Left ventricle myocardium superior (tissue), 1 donor: ENCODE measurements around the gene VWA8. TPM values are rescaled to one million over a fixed set of nuclear protein-coding genes. Genes with fewer than 3 reads are reported as not detected.
A peak's percentile ranks its signal among the peaks of the same experiment; 100 is the strongest.
"Not testable (repeated sequence)": the region's sequence is repeated elsewhere in the genome, so short reads cannot be mapped to it uniquely, and the experiment has no call there.

Experiments used
- ATAC-seq: fragments of 200-7000 bp; cut with Tn5 transposase; one replicate; pipeline ENCODE4 v1.9.1; 2020; ENCODE audit warnings: mild to moderate bottlenecking, moderate library complexity
- DNase-seq: peaks from one replicate; pipeline ENCODE4 v3.0.0-alpha.2; 2020
- intact Hi-C: fragments of 100-400 bp; cut with micrococcal nuclease; formaldehyde crosslinking; loops from one replicate; pipeline ENCODE4 v1.11.0; 2022
- total RNA-seq: library from RNA; stranded (reverse); fragmentation: NEBNext Ultra II Directional; extraction: Animal tissue kit (Norgen Biotek cat#: 25700); gene quantifications from one replicate; pipeline ENCODE4 v1.2.1, GENCODE V29; 2021
- donor health status: DM: no; HTN: yes; CAD: no; lungs with severe emphysema.

The VWA8 gene
- total RNA-seq, 1 donor from 2014 or later, result 45.0 TPM

DNA sequence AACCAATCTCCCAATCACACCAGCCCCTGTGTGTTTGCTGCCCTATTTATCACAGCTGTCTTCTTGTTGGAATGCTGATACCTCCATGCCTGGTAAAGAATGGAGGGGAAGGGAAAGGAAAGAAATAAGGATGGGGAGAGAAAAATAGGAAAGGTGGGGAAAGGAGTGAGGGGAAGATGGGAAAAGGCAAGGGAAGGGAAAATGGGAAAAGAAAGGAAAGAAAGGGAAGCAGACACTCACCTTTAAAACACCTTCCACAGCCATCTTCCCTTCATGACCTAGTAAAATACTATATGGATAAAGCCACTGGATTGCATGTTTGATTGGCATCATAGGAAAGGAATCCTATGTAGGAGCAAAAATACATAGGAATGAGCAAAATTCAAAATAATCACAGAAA is 77.8 kb downstream of the VWA8 start:
- intact Hi-C loops, result no loop called here
- no peak for ATAC-seq
- DNase-seq, result no peak

DNA sequence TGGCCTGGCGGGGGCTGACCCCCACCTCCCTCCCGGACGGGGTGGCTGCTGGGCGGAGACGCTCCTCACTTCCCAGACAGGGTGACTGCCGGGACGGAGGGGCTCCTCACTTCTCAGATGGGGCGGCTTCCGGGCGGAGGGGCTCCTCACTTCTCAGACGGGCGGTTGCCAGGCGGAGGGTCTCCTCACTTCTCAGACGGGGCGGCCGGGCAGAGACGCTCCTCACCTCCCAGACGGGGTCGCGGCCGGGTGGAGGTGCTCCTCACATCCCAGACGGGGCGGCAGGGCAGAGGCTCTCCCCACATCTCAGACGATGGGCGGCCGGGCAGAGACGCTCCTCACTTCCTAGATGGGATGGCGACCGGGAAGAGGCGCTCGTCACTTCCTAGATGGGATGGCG is 79.0 kb downstream of the VWA8 start:
- intact Hi-C loops, DNase-seq, ATAC-seq: not testable (repeated sequence)

DNA sequence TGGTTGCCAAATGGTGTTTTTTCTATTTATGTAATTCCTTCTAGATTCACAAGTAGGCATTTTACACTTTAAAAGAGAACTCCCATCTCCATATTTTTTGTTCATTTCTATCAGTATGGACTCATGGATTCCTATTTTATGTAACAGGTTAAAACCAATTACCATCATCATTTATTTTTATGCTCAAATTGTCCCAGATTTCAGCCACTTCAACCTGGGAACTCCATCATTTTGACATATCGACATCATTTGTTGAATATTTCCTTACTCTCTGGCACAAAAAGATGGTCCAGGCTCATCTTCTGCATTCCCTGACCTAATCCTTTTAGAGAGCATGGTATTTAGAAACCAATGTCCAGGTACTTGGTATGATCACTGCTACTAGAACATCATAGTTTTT is 79.9 kb downstream of the VWA8 start:
- intact Hi-C loops, result no loop called here
- ATAC-seq (no peak), DNase-seq (no peak)

DNA sequence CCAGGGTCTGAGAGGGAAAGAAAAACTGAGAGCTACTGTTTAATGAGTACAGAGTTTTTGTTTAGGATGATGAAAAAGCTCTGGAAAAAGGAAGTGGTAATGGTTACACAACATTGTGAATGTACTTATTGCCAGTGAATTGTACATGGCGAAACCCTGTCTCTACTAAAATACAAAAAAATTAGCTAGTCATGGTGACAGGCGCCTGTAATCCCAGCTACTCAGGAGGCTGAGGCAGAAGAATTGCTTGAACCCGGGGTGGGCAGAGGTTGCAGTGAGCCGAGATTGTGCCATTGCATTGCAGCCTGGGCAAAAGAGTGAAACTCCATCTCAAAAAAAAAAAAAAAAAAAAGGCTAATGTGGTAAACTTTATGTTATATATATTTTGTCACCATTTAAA is 96.3 kb downstream of the VWA8 start:
- DNase-seq (no peak), ATAC-seq (no peak)
- intact Hi-C loops, result no loop called here

DNA sequence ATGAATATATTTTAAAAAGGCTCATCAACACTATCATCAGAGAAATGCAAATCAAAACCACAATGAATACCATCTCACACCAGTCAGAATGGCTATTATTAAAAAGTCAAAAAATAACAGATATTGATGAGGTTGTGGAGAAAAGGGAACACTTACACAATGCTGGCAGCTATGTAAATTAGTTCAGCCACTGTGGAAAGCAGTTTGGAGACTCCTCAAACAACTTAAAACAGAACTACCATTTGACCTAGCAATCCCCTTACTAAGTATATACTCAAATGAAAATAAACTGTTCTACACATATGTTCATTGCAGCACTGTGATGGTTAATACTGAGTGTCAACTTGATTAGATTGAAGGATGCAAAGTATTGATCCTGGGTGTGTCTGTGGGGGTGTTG is 98.2 kb downstream of the VWA8 start:
- DNase-seq, intact Hi-C loops, ATAC-seq: not testable (repeated sequence)

DNA sequence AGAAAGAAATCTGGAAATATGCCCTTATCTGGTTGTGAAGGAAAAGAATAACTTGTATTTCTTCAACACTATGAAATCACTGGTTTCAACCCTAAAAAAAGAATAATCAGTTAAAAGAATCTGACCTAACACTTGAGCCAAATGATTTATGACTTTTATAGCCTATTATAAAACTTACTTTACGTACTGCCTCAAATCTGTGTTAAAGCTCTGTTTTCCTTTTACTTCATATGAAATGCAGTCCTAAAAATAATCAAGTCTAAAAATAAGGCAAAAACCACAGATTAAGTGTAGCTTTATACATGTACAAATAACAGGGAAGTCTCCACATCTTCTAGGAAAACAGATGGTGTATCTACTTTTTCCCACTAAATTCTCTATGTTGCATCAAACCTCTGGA is 101.3 kb downstream of the VWA8 start:
- DNase-seq (no peak), ATAC-seq (no peak)
- intact Hi-C loops, result no loop called here

DNA sequence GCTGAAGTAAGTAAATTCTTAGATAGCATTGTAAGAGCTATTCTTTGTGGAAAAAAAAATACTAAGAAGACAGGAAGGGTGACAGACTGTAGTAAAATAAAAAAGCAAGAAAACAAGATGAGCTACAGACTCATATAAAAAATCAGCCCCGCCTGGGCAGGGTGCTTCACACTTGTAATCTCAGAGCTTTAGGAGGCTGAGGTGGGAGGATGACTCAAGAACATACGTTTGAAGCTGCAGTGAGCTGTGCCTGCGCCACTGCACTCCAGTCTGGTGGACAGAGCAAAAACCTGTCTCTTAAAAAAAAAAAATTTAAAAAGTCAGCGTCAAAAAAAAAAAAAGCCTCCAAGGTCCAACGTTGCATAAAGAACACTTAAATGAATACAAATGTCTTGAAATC is 102.1 kb downstream of the VWA8 start:
- no peak for ATAC-seq
- intact Hi-C loops, result no loop called here
- DNase-seq, result no peak

DNA sequence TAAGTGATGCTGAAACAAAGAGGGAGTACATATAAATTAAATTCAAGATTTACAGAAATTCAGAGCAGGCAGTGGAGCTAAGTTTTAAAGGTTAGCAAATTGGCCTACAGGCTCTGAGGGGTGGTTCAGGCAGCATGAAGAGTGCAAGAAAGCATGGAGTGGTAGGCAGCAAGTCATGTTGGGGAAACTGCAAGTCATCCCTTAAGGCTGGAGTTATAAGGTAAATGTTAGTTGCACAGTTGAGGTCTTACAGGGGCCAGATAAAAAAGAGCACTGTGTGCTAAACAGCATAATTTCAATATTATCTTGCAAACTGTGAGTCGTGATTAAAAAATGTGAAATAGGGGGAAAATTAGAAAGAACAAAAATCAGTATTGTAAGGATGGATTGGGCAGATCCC is 106.2 kb downstream of the VWA8 start:
- DNase-seq (no peak), ATAC-seq (no peak)
- intact Hi-C loops, result no loop called here

DNA sequence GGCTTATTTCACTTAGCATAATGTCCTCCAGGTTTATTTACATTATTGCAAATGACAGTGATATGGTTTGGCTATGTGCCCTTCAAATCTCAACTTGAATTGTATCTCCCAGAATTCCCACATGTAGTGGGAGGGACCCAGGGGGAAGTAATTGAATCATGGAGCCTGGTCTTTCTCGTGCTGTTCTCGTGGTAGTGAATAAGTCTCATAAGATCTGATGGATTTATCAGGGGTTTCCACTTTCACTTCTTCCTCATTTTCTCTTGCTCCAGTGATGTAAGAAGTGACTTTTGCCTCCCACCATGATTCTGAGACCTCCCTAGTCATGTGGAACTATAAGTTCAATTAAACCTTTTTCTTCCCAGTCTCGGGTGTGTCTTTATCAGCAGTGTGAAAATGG is 109.6 kb downstream of the VWA8 start:
- intact Hi-C loops, result no loop called here
- DNase-seq, result no peak
- ATAC-seq, result no peak

DNA sequence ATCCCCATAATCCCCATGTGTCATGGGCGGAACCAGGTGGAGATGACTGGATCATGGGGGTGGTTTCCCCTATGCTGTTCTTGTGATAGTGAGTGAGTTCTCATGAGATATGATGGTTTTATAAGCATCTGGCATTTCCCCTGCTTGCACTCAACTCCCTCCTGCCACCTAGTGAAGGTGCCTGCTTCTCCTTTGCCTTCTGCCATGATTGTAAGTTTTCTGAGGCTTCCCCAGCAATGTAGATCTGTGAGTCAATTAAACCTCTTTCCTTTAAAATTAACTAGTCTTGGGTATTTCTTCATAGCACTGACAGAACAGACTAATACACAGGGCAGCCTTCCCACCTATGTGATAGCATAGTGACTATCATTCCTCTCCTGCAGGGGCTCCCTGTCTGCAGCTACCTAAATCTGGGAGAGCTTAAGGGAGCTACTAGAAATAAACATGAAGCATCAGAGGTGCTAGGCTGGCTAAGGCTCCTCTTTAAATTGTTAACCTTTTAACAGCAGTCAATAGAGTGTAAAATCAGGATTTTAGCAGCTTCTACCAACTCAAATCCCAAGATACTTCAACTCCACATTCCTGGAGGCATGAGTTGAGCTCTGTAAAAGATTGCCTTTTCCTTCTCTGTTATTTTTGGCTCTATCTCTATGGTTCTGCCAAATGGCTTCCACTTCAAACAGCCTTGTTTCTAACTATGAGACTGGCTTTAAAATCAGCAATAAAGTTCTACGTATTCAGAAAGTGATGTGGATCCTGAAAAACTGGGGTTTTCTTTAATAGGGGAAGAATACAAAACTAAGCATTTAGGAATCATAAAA is 112.3 kb downstream of the VWA8 start:
- no peak for DNase-seq
- peak; percentile 80 for ATAC-seq
- intact Hi-C loops, result no loop called here

DNA sequence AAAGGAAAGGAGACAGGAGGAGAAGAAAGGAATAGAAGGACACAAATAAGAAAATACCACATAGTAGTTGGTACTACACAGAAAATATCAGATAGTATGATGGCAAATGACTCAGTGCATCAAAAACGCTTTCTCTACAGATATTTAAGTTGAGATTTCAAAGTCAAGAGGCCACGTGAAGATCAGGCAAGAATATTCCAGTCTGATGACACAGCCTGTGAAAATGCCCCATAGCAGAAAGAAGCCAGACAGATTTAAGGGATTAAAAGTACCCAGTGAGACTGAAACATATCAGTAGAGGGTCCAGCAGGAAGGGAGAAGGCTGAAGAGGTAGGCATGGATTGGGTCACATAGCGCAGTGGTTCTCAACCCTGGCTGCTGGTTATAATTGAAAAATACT is 113.7 kb downstream of the VWA8 start:
- no peak for ATAC-seq
- intact Hi-C loops, result no loop called here

DNA sequence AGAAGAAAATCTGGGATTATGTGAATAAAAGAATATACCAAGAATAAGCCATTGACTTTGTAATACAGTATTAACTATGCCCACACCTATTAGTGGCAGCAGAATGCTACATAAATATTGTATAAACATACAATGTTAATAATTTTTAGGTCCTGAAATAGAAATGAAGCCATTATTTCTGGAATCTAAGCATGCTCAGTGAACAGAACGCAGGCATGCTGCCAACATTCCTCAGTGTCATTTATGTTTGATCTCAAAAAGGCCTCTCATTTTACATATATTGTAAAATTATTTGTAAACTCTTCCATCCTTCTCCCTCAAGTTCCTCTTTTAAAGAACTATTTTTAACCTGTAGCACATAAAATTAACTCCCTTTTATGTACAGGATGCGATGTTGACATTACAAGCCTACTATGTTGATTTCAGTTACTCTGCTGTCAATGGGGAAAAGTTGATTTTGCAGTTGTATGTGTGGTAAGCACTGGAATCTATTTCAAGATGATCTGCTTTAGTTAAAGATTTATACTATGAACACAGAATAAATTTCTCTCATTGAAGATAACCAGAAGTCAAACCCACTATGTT is 118.8 kb downstream of the VWA8 start:
- intact Hi-C loops, result no loop called here
- ATAC-seq, result no peak
- no peak for DNase-seq

More for the DNA sequence above, 113.7 kb downstream of the VWA8 start:
- no peak for DNase-seq

DNA sequence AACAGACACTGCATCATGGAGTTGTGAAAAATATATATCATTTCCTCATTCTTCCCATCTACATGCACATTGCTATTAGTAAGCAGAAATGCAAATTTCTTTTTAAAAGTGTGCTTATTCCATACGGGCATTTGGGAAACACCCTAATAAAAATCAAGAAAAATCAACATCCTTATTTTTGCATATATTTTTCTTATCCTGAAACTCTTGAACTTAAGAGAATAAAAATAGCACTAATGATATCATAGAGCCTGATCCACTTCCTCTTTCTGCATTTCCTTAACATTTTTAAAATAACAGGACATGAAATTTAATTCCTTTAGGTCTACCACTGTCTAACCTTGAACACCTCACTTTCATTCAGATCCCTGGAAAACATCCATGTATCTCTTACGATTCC is 123.3 kb downstream of the VWA8 start:
- no peak for ATAC-seq
- intact Hi-C loops, result no loop called here
- no peak for DNase-seq

DNA sequence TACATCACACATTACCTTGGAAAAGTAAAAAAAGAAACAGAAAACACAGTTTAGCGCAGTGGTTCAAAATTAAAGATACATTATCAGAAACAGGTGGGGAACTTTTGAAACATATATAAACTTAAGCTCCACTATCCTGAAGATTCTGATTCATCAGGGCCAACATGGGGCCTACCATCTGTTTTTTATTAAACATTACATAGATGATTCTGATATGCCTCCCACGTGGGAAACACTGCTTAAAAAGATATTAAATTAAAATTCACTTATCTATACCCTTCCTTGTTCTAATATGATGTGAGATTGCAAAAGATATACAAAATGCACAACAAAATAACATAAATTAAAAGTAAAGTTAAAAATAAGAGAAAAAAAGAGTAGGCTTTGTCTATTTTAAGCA is 125.0 kb downstream of the VWA8 start:
- intact Hi-C loops, result no loop called here
- ATAC-seq, result no peak
- no peak for DNase-seq

DNA sequence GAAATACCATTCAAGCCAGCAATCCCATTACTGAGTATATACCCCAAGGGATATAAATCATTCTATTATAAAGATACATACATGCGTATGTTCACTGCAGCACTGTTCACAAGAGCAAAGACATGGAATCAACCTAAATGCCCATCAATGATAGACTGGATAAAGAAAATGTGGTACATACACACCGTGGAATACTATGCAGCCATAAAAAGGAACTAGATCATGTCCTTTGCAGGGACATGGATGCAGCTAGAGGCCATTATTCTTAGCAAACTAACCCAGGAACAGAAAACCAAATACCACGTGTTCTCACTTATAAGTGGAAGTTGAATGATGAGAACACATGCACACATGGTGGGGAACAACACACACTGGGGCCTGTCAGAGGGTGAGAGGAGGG is 126.2 kb downstream of the VWA8 start:
- ATAC-seq, DNase-seq, intact Hi-C loops: not testable (repeated sequence)

DNA sequence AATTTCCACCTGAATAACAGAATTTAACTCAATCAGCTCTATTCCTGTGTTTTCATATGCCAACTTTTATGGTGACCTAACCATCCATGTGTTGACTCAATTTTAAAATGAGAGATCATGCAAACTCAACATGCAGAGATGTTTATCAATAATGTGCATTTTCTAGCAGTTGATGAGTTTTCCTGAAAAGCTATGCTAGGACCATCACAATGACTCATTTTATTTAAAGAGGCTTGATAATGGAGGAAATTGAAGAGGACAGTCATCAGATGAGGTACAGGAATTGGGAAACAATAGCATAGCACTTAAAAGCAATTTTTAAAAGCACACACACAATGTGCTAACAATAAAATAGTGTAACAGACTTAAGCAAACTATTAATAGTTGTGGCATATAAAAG is 127.1 kb downstream of the VWA8 start:
- no peak for ATAC-seq
- DNase-seq, result no peak
- intact Hi-C loops, result no loop called here

DNA sequence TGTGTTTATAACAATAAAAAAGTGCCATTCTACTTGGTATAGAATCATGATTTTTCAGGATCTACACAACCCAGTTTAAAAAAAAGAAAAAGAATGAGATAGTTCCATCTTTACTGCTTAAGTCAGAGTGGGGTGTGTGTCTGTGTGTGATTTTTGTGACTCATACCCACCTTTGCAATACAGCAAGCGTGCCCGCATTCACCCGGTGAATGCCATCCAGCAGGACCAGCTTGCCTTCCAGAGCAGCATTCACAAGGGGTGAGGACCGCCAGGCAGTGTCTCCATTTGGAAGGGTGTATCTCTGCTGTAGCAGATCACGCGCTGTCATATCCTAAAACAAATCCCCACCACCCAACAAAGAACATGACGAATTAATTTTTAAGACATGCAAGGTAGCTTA is 127.7 kb downstream of the VWA8 start:
- DNase-seq (no peak), ATAC-seq (no peak)
- intact Hi-C loops, result no loop called here

DNA sequence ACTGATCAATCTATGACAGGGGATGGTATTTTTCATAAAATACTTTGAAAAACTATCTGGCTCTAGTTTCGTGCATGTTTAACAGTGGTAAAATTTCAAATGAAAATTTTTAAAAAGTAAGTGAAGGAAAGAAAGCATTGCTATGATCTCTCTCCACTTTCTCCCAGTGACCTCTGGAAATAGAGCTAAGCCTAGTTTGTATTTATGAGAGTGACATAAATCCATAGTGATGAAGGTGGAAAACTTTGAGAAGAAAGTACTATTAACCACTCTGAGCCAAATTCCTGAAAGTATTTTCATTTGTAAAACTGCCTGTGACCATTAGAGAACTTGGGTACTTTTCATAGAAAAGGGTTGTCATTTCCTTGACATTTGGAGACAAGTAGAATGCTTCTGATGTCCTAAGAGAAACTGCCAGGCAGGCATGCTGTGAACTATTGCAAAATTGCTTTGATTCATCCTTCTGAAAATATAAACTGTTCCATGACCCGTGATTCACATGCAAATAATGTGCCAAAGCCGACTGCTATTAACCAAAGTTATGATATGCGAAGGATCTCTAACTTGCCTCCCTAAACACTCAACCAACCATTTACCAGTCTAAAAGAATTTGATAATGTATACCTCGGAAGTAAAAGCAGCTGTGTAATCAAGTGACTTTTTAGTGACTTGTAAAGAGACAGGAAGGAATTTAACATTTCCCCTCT is 133.2 kb downstream of the VWA8 start:
- intact Hi-C loops, result no loop called here
- DNase-seq, result no peak
- ATAC-seq, result peak; percentile 38

DNA sequence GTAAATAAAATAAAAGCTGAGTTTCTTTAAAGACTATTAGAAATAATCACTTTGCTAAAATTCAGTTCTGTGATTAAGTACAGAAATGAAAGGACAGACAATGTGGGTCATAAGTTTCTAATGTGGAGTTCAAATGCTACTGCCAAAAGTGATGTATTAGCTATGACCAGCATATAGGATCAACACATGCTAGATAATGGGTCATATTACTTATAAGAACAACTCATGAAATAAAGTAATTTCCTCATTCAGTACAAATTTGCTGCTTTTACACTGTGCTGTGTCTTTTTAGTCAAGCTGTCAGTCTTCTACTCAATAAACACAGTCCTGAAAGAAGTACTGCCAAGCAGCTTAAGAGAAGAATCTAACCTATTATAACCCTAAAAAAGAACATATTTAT is 135.2 kb downstream of the VWA8 start:
- DNase-seq (no peak), ATAC-seq (no peak)
- intact Hi-C loops, result no loop called here

DNA sequence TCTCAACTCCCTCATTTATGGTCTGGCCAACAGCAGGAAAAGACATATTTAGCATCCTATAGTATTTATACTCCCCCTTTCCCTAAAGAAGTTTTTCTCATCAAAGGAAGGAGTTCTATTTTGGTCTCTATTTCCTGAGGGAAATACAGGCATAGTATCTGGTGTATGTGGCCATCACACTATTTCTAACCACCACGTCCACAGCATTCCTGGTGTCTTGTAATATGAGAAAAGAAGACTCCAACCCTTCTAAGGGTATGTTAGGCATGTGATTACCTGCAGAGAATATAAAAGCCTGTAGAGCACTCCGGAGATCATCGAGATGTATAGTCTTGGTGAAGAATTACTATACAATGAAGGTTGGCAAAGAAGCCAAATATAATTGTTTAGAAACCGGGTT is 137.4 kb downstream of the VWA8 start:
- DNase-seq (no peak), ATAC-seq (no peak)
- intact Hi-C loops, result no loop called here

DNA sequence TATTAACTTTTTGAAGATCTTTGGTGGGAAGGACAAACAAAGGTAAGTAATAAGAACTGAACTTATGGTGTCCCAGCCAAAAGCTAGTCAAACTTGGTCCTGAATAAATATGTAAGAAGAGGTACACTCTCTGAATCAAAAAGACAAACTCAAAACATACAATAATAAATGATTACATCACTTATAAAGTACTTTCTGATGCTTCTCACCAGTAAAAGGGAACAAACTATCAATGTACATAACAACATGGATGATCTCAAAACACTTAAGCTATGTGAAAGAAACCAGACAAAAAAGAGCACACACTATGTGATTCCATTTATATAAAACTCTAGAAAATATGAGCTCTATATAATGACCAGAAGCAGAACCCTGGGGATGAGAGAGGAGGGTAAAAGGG is 138.3 kb downstream of the VWA8 start:
- DNase-seq, result no peak
- intact Hi-C loops, result no loop called here
- ATAC-seq, result no peak
